Keratinocyte (primary cell): ENCODE data around the gene POU2F2. TPM values are rescaled to one million over a fixed set of nuclear protein-coding genes. Genes with fewer than 3 reads are reported as not detected.

Source experiments
- DNase-seq: peaks from one replicate; pipeline ENCODE4 v3.0.0-alpha.2; 2011; ENCODE audit warnings: low read depth, missing footprints, low spot score
- FAIRE-seq: peaks from 2 replicates; lab custom pipeline; 2011; peaks lifted over from hg19 to GRCh38; lab: Jason Lieb, UNC
- H2AFZ ChIP-seq: 2 replicates; pipeline ENCODE4 v1.6.0; 2012; ENCODE audit warnings: low read length, control low read depth, inconsistent platforms; ENCODE audit not compliant: control insufficient read depth
- H3K27ac ChIP-seq: 2 replicates; pipeline ENCODE4 v1.5.1; 2011; ENCODE audit warnings: low read length; ENCODE audit not compliant: control insufficient read depth, insufficient read depth
- H3K27me3 ChIP-seq: 3 replicates; pipeline ENCODE4 v1.6.0; 2011; ENCODE audit warnings: low read length; ENCODE audit not compliant: control insufficient read depth, insufficient read depth; ENCODE audit errors: extremely low read depth
- H3K36me3 ChIP-seq, 2 experiments: 2 replicates in 1 of 2; 3 replicates in 1 of 2; pipeline ENCODE4 v1.5.1; 2011; ENCODE audit warnings: low read length in 2 of 2, mild to moderate bottlenecking in 1 of 2; ENCODE audit not compliant: control insufficient read depth in 2 of 2, insufficient read depth in 2 of 2; ENCODE audit errors: extremely low read depth in 1 of 2
- H3K4me1 ChIP-seq: 3 replicates; pipeline ENCODE4 v1.5.1; 2011; ENCODE audit warnings: low read length; ENCODE audit not compliant: control insufficient read depth, insufficient read depth; ENCODE audit errors: extremely low read depth
- H3K4me2 ChIP-seq: 3 replicates; pipeline ENCODE4 v1.6.0; 2011; ENCODE audit warnings: low read depth, low read length; ENCODE audit not compliant: control insufficient read depth, insufficient read depth; ENCODE audit errors: extremely low read depth
- H3K4me3 ChIP-seq, 3 experiments: fragments of 200-600 bp in 1 of 3; sonication (generic) in 1 of 3; 2 replicates in 2 of 3; 3 replicates in 1 of 3; pipeline ENCODE4 v1.5.1; 2011 to 2016; ENCODE audit warnings: low read length in 3 of 3, mild to moderate bottlenecking in 3 of 3, control low read depth in 2 of 3, inconsistent platforms in 1 of 3, low read depth in 1 of 3, mixed read lengths in 1 of 3, mixed run types in 1 of 3, moderate library complexity in 1 of 3; ENCODE audit not compliant: control insufficient read depth in 2 of 3, insufficient read depth in 2 of 3; ENCODE audit errors: extremely low read depth in 1 of 3
- H3K79me2 ChIP-seq: 2 replicates; pipeline ENCODE4 v1.6.0; 2012; ENCODE audit warnings: low read length; ENCODE audit not compliant: control insufficient read depth, insufficient read depth
- H3K9ac ChIP-seq: 3 replicates; pipeline ENCODE4 v1.6.0; 2011; ENCODE audit warnings: low read length; ENCODE audit not compliant: control insufficient read depth, insufficient read depth; ENCODE audit errors: extremely low read depth
- H3K9me1 ChIP-seq: 3 replicates; pipeline ENCODE4 v1.6.0; 2011; ENCODE audit warnings: low read length; ENCODE audit not compliant: control insufficient read depth, insufficient read depth; ENCODE audit errors: extremely low read depth
- H3K9me3 ChIP-seq: 2 replicates; pipeline ENCODE4 v1.5.1; 2012; ENCODE audit warnings: low read depth, low read length; ENCODE audit not compliant: control insufficient read depth
- H4K20me1 ChIP-seq: 3 replicates; pipeline ENCODE4 v1.6.0; 2011; ENCODE audit warnings: low read length; ENCODE audit not compliant: control insufficient read depth, insufficient read depth; ENCODE audit errors: extremely low read depth
- CTCF ChIP-seq, 3 experiments: IDR thresholded peaks in 1 of 3; conservative IDR thresholded peaks in 1 of 3; optimal IDR thresholded peaks in 1 of 3; 2 replicates in 2 of 3; 3 replicates in 1 of 3; pipeline versions ENCODE3 to v1.5.1; 2011; ENCODE audit warnings: low read length in 3 of 3, mild to moderate bottlenecking in 3 of 3, moderate library complexity in 2 of 3, control low read depth in 1 of 3, inconsistent platforms in 1 of 3; ENCODE audit not compliant: insufficient read depth in 2 of 3; ENCODE audit errors: extremely low read depth in 1 of 3
- EZH2 ChIP-seq: IDR thresholded peaks from one replicate; pipeline ENCODE4 v1.6.1; 2012; ENCODE audit warnings: inconsistent platforms, mild to moderate bottlenecking, low read length, moderate library complexity
- dilution Hi-C: fragments of 300-500 bp; cut with MboI; formaldehyde crosslinking; loops from one replicate; pipeline ENCODE4 v1.7.0; 2020; ENCODE audit warnings: low sequenced_read_pairs; ENCODE audit not compliant: extremely low pct_ligation_motif_present
- polyA plus RNA-seq, 5 experiments: library from polyadenylated mRNA; depleted of rRNA in 3 of 5; stranded (reverse) in 3 of 5; stranded (forward) in 1 of 5; unstranded in 1 of 5; fragments of >200 nt; gene quantifications; 1 replicate in 1 of 5; 2 replicates in 3 of 5; 3 replicates in 1 of 5; pipeline versions ENCODE4 v1.2.1 to v1.2.3, GENCODE V29; 2011 to 2012; ENCODE audit warnings: missing spikeins in 2 of 5, low read depth in 1 of 5, low replicate concordance in 1 of 5

POU2F2 gene
- polyA plus RNA-seq, 1 donor (not counting 4 experiments of a cell fraction or from before 2014, with no cell fraction given), result 7.0 TPM

GRCh38 chr19:42099336-42099925 lies 32.8 kb downstream of the POU2F2 start:
- Histone ChIP-seq H3K9ac (no peak overlapping the region), H3K4me1 (no peaks in the 10 kb centered on the region), H3K9me1 (no peaks in the 10 kb centered on the region), H3K36me3 (no peaks in the 10 kb centered on the region), H3K27me3 (no peaks in the 10 kb centered on the region), H3K27ac (no peak overlapping the region), H4K20me1 (no peaks in the 10 kb centered on the region), H2AFZ (no peak overlapping the region), H3K79me2 (no peaks in the 10 kb centered on the region), H3K4me2 (no peak overlapping the region), H3K4me3 (no peak overlapping the region), H3K9me3 (no peaks in the 10 kb centered on the region)
- FAIRE-seq (no peak), DNase-seq (no peak)
- dilution Hi-C loops, result no loop called here
- TF ChIP-seq CTCF (optimal IDR thresholded peaks at IDR 0.05 in 1 of 3, IDR thresholded peaks at IDR 0.05 in 1 of 3, conservative IDR thresholded peaks at IDR 0.05 in 1 of 3; ENCODE audit: extremely low read depth in 1 of 3, insufficient read depth in 2 of 3, low read length in 3 of 3) (no peak), EZH2 (no peak)

- no peak for DNase-seq
- H3K4me1 ChIP-seq, result no peaks in the 10 kb centered on the region
- no peak for FAIRE-seq
- no peaks in the 10 kb centered on the region for H3K9me3 ChIP-seq
- H3K27ac ChIP-seq, result no peak overlapping the region
- H3K4me2 ChIP-seq, result no peak overlapping the region
- H3K27me3 ChIP-seq, result no peaks in the 10 kb centered on the region
- TF ChIP-seq EZH2 (no peak), CTCF (optimal IDR thresholded peaks at IDR 0.05 in 1 of 3, IDR thresholded peaks at IDR 0.05 in 1 of 3, conservative IDR thresholded peaks at IDR 0.05 in 1 of 3; ENCODE audit: extremely low read depth in 1 of 3, insufficient read depth in 2 of 3, low read length in 3 of 3) (no peak)
- no peaks in the 10 kb centered on the region for H3K36me3 ChIP-seq
- dilution Hi-C loops, result no loop called here
- no peak overlapping the region for H3K9ac ChIP-seq
- H3K9me1 ChIP-seq, result no peaks in the 10 kb centered on the region
- no peaks in the 10 kb centered on the region for H3K79me2 ChIP-seq
- H4K20me1 ChIP-seq, result no peaks in the 10 kb centered on the region
- no peak overlapping the region for H3K4me3 ChIP-seq
- H2AFZ ChIP-seq, result no peak overlapping the region
These were observed 33.5 kb downstream of the POU2F2 start for GRCh38 chr19:42098781-42099180.
